ENCODE data around the gene CHCHD3.

The CHCHD3 gene

DNA sequence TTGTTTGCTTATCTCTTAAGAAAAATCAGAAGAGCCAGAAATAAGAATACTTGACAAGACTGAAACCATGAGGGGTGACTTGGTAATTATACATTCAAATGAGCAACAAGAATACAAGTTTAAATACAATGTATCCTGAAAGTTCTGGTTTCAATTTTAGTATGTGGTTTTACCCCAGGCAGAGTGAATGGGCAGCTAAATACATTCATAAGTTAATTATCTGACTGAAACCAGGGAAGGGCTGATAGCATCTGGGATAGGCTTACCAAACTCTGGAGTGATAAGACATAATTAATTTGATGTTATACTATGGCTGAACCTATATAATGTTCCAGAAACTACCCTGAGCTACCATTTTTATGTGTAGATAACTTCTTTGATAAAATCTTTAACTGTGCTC lies 253.4 kb downstream of the CHCHD3 start:
- DNase-seq (ENCODE audit: low spot score) (no peak), FAIRE-seq (no peak)

GRCh38 chr7:132825932-132826835 lies 255.7 kb downstream of the CHCHD3 start:
- FAIRE-seq (no peak), DNase-seq (ENCODE audit: low spot score) (no peak)

DNA sequence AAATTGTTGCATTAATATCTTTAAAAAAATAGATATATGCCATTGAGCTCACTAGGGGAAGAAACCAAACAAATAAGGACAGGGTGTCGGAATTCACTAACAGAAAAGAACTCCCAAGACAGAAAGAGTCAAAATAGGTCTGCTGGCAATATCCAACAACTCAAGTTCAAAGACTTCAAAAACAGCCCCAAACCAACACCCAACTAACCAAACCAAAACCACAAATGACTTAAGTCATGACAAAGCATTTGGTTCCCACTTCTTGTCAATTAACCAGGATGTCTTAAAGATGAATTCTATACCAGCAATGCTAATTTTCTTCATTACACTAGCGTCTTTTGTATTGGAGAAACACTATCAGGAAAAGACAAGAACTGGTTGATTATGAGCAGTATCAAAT lies 256.7 kb downstream of the CHCHD3 start:
- FAIRE-seq: no peak
- no peak for DNase-seq (ENCODE audit: low spot score)

GRCh38 chr7:132819648-132820047 lies 262.2 kb downstream of the CHCHD3 start:
- FAIRE-seq (no peak), DNase-seq (ENCODE audit: low spot score) (no peak)

GRCh38 chr7:132817949-132818348 lies 263.9 kb downstream of the CHCHD3 start:
- no peak for DNase-seq (ENCODE audit: low spot score)
- no peak for FAIRE-seq

DNA sequence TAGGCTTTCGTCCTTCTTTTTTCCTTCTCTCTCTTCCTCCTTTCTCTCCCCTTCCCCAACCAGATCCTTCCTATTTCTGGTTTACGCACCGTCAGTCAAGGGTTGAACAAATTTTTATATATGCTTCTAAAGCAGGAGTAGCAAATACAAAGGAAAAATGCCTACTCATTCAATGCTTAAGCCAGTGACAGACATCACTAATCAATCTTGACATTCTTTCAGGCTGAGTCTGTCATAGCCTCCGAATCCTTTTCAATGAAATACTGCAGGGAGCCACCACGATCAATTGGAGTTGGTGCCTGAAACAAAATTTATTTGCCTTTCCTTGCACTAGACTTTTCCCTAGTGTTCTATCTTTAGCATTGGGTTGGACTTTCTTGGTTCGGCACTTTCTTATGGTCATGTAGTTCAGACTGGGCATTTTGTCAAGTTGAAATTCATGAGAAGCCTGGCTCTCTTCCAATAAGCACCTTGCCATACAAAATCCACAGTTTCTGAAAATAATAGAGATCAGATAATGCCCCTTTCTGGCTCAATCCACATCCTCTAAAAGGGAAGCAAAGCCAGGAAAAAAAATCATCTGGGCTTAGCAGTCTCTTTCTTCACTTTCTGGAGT lies 266.1 kb downstream of the CHCHD3 start:
- DNase-seq (ENCODE audit: low spot score) (peak; percentile 37), FAIRE-seq (peak; percentile 35)

DNA sequence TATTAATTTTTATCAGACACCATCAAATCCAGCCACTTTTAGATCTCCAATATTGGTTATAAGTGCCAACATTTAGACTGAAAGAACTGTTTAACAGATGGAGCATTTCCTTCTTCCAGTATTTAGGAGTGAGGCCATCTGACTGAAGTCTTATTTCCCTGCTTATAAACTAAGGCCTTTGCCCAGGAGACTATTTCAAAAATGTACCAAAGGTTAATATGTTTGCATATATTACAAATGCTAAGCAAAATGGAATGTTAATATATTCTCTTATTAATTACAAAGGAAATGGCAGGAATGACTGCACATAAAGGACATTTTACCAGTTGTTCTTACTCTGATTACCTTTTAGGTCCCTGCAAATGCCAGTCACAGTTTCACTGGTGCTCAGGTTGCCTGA lies 266.8 kb downstream of the CHCHD3 start:
- FAIRE-seq: no peak
- no peak for DNase-seq (ENCODE audit: low spot score)

DNA sequence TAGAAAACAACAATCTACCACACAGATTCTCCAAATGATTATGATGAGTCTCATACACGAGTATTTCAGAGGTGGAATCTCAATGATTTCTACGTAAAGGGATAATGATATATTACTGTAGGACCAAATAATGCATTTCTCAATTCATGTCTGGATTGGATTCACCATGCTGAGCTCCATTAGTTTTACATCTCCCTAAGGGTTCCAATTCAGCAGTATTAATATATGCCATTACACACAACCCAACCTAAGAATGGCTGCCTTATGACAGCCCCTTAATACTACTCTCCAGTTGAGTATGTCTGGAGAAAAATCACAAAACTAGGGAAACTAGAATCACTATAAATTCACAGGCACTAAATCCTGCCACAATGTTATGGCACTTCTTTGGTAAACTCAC lies 271.3 kb downstream of the CHCHD3 start:
- DNase-seq (ENCODE audit: low spot score) (no peak), FAIRE-seq (no peak)

- FAIRE-seq: no peak
- no peak for DNase-seq (ENCODE audit: low spot score)
Measured at GRCh38 chr7:132806834-132807233, 275.1 kb downstream of the CHCHD3 start.

GRCh38 chr7:132805766-132806165 lies 276.1 kb downstream of the CHCHD3 start:
- FAIRE-seq (no peak), DNase-seq (ENCODE audit: low spot score) (no peak)

GRCh38 chr7:132804849-132805485 lies 276.9 kb downstream of the CHCHD3 start:
- no peak for DNase-seq (ENCODE audit: low spot score)
- no peak for FAIRE-seq

DNA sequence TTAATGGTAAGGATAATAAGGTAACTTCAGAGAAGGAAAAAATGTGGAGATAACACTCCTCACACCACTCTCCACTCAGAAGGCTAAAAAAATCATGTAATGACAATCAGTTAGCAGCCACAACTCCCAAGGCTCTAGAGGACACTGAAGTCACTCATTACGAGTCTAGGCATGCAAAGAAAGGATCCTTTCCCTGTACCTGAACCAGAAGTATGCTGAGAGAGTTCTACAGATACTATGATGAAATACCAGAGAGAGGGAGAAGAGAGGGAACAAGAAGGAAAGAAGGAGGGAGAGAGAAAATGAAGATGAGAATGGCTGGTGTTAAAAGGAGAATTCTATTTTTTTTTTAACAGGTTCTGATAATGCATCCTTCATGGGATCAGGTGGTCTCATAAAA lies 281.4 kb downstream of the CHCHD3 start:
- FAIRE-seq (no peak), DNase-seq (ENCODE audit: low spot score) (no peak)

GRCh38 chr7:132799081-132799413 lies 282.8 kb downstream of the CHCHD3 start:
- FAIRE-seq: no peak
- no peak for DNase-seq (ENCODE audit: low spot score)

DNA sequence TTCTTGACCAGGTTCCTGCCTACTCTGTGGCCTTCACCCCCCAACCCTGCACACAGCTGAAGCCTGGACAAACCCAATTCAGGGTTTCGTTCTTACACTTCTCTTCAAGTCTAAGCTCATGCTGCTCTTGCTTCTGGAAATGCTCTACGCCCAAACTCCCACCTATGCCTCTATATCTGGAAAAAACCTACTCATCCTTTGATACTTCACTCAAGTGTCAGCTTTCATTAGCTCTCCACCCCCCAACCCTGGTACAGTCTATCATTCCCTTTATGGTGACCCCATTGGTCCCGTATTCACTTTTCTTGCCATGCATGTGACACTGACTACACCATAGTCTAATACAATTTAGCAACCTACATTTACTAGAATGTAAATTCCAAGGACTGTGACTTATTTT lies 284.7 kb downstream of the CHCHD3 start:
- DNase-seq (ENCODE audit: low spot score): no peak
- no peak for FAIRE-seq

DNA sequence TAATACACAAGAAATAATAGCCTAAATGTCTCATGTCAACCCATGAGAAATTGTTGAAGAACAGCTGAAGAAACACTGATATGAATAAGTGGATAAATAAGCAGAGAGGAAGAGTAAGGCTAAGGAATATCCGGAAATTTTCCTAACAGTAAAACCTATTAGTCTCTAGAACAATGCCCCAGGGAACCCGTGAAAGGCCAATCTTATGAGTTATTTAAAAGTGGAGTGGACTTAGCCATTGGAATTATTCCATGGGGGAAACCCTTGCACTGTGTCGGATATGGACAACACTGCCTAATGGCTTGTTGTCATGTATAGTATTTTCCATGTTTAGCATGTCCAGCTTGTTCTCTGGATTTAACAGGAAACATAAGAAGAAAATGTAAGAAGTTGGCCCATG lies 288.4 kb downstream of the CHCHD3 start:
- FAIRE-seq (no peak), DNase-seq (ENCODE audit: low spot score) (no peak)

DNA sequence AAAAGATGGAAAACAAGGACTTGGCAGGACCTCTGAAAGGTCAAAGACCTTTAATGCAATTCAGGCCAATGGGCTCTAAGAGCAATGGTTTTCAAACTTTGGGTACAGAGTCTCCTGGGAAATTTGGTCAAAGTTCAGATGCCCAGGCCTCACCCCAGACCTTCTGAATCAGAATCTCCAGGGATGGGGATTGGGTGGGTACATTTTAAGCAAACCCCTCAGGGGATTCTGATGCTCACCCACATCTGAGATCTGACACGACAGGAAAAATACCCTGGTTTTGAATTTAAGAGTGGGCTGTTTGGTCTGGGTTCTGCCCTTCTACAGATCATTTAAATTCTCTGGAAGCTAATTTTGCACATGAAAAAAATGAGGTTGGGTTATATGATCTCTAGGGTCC lies 290.9 kb downstream of the CHCHD3 start:
- no peak for FAIRE-seq
- no peak for DNase-seq (ENCODE audit: low spot score)

GRCh38 chr7:132790104-132790503 lies 291.8 kb downstream of the CHCHD3 start:
- FAIRE-seq (no peak), DNase-seq (ENCODE audit: low spot score) (no peak)

DNA sequence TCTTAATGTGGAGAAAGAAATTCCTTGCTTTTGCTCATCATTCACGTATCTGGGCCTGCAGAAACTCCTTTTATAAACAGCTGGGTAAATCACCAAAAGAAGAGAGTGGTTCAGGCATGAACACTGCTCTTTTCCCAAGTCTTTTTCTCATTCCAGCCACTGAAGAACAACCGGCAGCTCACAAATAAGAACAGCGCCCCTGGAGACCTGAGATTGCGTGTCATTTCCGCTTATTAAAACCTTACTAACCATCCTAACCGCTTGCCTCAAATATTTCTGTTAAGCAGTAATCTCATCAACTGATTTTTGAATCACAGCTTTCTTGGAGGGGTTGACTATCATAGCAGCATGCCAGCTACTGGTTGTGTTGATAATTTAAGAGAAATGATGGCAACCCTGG lies 292.6 kb downstream of the CHCHD3 start:
- FAIRE-seq (no peak), DNase-seq (ENCODE audit: low spot score) (no peak)

DNA sequence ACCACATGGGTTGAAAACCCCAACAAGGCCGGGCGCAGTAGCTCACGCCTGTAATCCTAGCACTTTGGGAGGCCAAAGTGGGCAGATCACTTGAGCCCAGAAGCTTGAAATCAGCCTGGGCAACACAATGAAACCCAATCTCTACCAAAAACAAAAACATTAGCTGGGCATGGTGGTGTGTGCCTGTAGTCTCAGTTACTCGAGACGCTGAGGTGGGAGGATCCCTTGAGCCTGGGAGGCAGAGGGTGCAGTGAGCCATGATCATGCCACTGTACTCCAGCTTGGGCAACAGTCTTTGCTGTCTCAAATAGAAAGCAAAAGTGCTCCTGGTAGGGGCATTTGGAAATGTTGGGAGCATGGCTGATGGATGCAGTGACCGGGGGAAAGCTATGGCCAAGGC lies 296.0 kb downstream of the CHCHD3 start:
- no peak for FAIRE-seq
- no peak for DNase-seq (ENCODE audit: low spot score)

GRCh38 chr7:132784406-132784805 lies 297.5 kb downstream of the CHCHD3 start:
- FAIRE-seq (no peak), DNase-seq (ENCODE audit: low spot score) (no peak)

DNA sequence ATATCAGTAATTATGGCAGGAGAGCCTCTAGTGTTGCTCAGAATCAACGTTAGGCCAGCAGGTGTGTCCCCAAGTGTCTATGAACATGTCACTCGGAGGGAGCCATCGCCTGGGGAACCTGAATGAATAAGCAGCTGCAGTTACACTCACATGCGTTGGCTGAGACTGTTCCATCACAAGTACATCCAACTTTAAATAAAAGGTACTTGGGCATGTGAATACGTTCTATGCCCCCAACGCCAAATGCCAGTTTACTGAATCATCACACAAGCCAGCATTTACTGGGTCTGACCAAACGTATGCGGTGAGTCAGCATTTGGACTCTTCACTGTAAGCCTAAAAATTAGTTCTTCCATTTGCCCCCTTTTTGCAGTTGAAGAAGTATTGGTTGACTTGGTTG lies 298.1 kb downstream of the CHCHD3 start:
- FAIRE-seq (peak; percentile 92), DNase-seq (ENCODE audit: low spot score) (peak; percentile 93)

GRCh38 chr7:132782777-132783640 lies 298.9 kb downstream of the CHCHD3 start:
- FAIRE-seq (no peak), DNase-seq (ENCODE audit: low spot score) (peak; percentile 36)
